ENCODE results near the gene ANKS1B. TPM values are rescaled to one million over a fixed set of nuclear protein-coding genes. Genes with fewer than 3 reads are reported as not detected.
A peak's percentile ranks its signal among the peaks of the same experiment; 100 is the strongest.

ANKS1B gene
- total RNA-seq, 8 experiments from 2014 or later = 4.4 to 49.1 (median 14.2) TPM

- Histone ChIP-seq H3K4me3 (no peak overlapping the region), H3K4me1 (replicated peaks in 1 of 2) (no peaks in the 10 kb centered on the region), H3K27ac (no peak overlapping the region)
- WGBS, 10 experiments = 14 to 100% (median 57%) methylated on average over 1 to 2 of the region's 2 CpGs; no CpG with 5 or more reads in 3 of the 10 experiments
- in situ Hi-C loops (cut with MboI; ENCODE audit: low pct_unique_long_range_greater_than_20kb in 2 of 9, low sequenced_read_pairs in 9 of 9, unreplicated experiment in 9 of 9) = no loop called here
- no peak for ATAC-seq (replicated peaks in 6 of 8)
Observed at GRCh38 chr12:98817742-98818141, 1167.0 kb downstream of the ANKS1B start.

GRCh38 chr12:98816720-98817119 is 1168.0 kb downstream of the ANKS1B start:
- Histone ChIP-seq H3K4me1 (replicated peaks in 1 of 2) (no peaks in the 10 kb centered on the region), H3K4me3 (no peak overlapping the region), H3K27ac (no peak overlapping the region)
- ATAC-seq (replicated peaks in 6 of 8) = no peak
- in situ Hi-C loops (cut with MboI; ENCODE audit: low pct_unique_long_range_greater_than_20kb in 2 of 9, low sequenced_read_pairs in 9 of 9, unreplicated experiment in 9 of 9) = no loop called here
- 0 to 100% (median 58%) methylated on average over 1 to 4 of the region's 4 CpGs; no CpG with 5 or more reads in 1 of the 10 experiments for WGBS, 10 experiments

- 31 to 100% (median 85%) methylated on average over 1 to 6 of the region's 6 CpGs for WGBS, 10 experiments
- Histone ChIP-seq H3K27ac (no peak overlapping the region), H3K4me1 (replicated peaks in 1 of 2) (no peaks in the 10 kb centered on the region), H3K4me3 (no peak overlapping the region)
- in situ Hi-C loops (cut with MboI; ENCODE audit: low pct_unique_long_range_greater_than_20kb in 2 of 9, low sequenced_read_pairs in 9 of 9, unreplicated experiment in 9 of 9) = no loop called here
- ATAC-seq (replicated peaks in 6 of 8) = no peak
Observed at GRCh38 chr12:98814254-98814653, 1170.5 kb downstream of the ANKS1B start.

GRCh38 chr12:98812225-98812624 is 1172.5 kb downstream of the ANKS1B start:
- Histone ChIP-seq H3K27ac (no peak overlapping the region), H3K4me3 (no peak overlapping the region), H3K4me1 (replicated peaks in 1 of 2) (no peaks in the 10 kb centered on the region)
- 39 to 100% (median 89%) methylated on average over 1 to 7 of the region's 7 CpGs; no CpG with 5 or more reads in 3 of the 10 experiments for WGBS, 10 experiments
- ATAC-seq (replicated peaks in 6 of 8) = no peak
- in situ Hi-C loops (cut with MboI; ENCODE audit: low pct_unique_long_range_greater_than_20kb in 2 of 9, low sequenced_read_pairs in 9 of 9, unreplicated experiment in 9 of 9) = no loop called here

GRCh38 chr12:98808243-98808875 is 1176.4 kb downstream of the ANKS1B start:
- 32 to 87% (median 58%) methylated on average over 1 to 6 of the region's 6 CpGs; no CpG with 5 or more reads in 1 of the 10 experiments for WGBS, 10 experiments
- H3K27ac ChIP-seq = no peak overlapping the region
- in situ Hi-C loops (cut with MboI; ENCODE audit: low pct_unique_long_range_greater_than_20kb in 2 of 9, low sequenced_read_pairs in 9 of 9, unreplicated experiment in 9 of 9) = no loop called here
- ATAC-seq (replicated peaks in 6 of 8) = no peak
- H3K4me3 ChIP-seq = no peak overlapping the region
- no peaks in the 10 kb centered on the region for H3K4me1 ChIP-seq (replicated peaks in 1 of 2)

- Histone ChIP-seq H3K4me1 (replicated peaks in 1 of 2) (no peaks in the 10 kb centered on the region), H3K4me3 (no peak overlapping the region), H3K27ac (no peak overlapping the region)
- ATAC-seq (replicated peaks in 6 of 8) = peak in 1 of 8 experiments; percentile 92
- 8 to 80% (median 51%) methylated on average over 1 to 2 of the region's 2 CpGs; no CpG with 5 or more reads in 2 of the 10 experiments for WGBS, 10 experiments
- in situ Hi-C loops (cut with MboI; ENCODE audit: low pct_unique_long_range_greater_than_20kb in 2 of 9, low sequenced_read_pairs in 9 of 9, unreplicated experiment in 9 of 9) = no loop called here
Observed at GRCh38 chr12:98807187-98807586, 1177.5 kb downstream of the ANKS1B start.

- in situ Hi-C loops (cut with MboI; ENCODE audit: low pct_unique_long_range_greater_than_20kb in 2 of 9, low sequenced_read_pairs in 9 of 9, unreplicated experiment in 9 of 9) = no loop called here
- H3K27ac ChIP-seq = no peak overlapping the region
- ATAC-seq (replicated peaks in 6 of 8) = no peak
- WGBS, 10 experiments = 43 to 100% (median 75%) methylated on average over 1 to 5 of the region's 6 CpGs; no CpG with 5 or more reads in 1 of the 10 experiments
- no peak overlapping the region for H3K4me3 ChIP-seq
- H3K4me1 ChIP-seq (replicated peaks in 1 of 2) = no peaks in the 10 kb centered on the region
Observed at GRCh38 chr12:98803468-98804209, 1181.1 kb downstream of the ANKS1B start.

GRCh38 chr12:98799822-98800221 is 1184.9 kb downstream of the ANKS1B start:
- Histone ChIP-seq H3K4me3 (no peak overlapping the region), H3K27ac (no peak overlapping the region), H3K4me1 (replicated peaks in 1 of 2) (no peaks in the 10 kb centered on the region)
- in situ Hi-C loops (cut with MboI; ENCODE audit: low pct_unique_long_range_greater_than_20kb in 2 of 9, low sequenced_read_pairs in 9 of 9, unreplicated experiment in 9 of 9) = no loop called here
- ATAC-seq (replicated peaks in 6 of 8) = no peak
- 20 to 100% (median 83%) methylated on average over 1 to 3 of the region's 3 CpGs; no CpG with 5 or more reads in 4 of the 10 experiments for WGBS, 10 experiments

- no peaks in the 10 kb centered on the region for H3K4me1 ChIP-seq (replicated peaks in 1 of 2)
- no peak overlapping the region for H3K27ac ChIP-seq
- ATAC-seq (replicated peaks in 6 of 8) = no peak
- in situ Hi-C loops (cut with MboI; ENCODE audit: low pct_unique_long_range_greater_than_20kb in 2 of 9, low sequenced_read_pairs in 9 of 9, unreplicated experiment in 9 of 9) = no loop called here
- 0 to 72% (median 20%) methylated on average over 1 to 2 of the region's 3 CpGs; no CpG with 5 or more reads in 6 of the 10 experiments for WGBS, 10 experiments
- H3K4me3 ChIP-seq = no peak overlapping the region
Observed at GRCh38 chr12:98799146-98799810, 1185.5 kb downstream of the ANKS1B start.

- no peak overlapping the region for H3K4me3 ChIP-seq
- no peak overlapping the region for H3K27ac ChIP-seq
- ATAC-seq (replicated peaks in 6 of 8) = no peak
- WGBS, 10 experiments = 32 to 90% (median 72%) methylated on average over 2 to 4 of the region's 4 CpGs; no CpG with 5 or more reads in 2 of the 10 experiments
- H3K4me1 ChIP-seq (replicated peaks in 1 of 2) = no peaks in the 10 kb centered on the region
- in situ Hi-C loops (cut with MboI; ENCODE audit: low pct_unique_long_range_greater_than_20kb in 2 of 9, low sequenced_read_pairs in 9 of 9, unreplicated experiment in 9 of 9) = no loop called here
Observed at GRCh38 chr12:98797200-98797599, 1187.5 kb downstream of the ANKS1B start.

GRCh38 chr12:98796745-98797144 is 1188.0 kb downstream of the ANKS1B start:
- 13 to 100% (median 84%) methylated on average over 1 of the region's 1 CpG; no CpG with 5 or more reads in 2 of the 10 experiments for WGBS, 10 experiments
- no peak overlapping the region for H3K27ac ChIP-seq
- H3K4me1 ChIP-seq (replicated peaks in 1 of 2) = no peaks in the 10 kb centered on the region
- H3K4me3 ChIP-seq = no peak overlapping the region
- no peak for ATAC-seq (replicated peaks in 6 of 8)
- in situ Hi-C loops (cut with MboI; ENCODE audit: low pct_unique_long_range_greater_than_20kb in 2 of 9, low sequenced_read_pairs in 9 of 9, unreplicated experiment in 9 of 9) = no loop called here

- in situ Hi-C loops (cut with MboI; ENCODE audit: low pct_unique_long_range_greater_than_20kb in 2 of 9, low sequenced_read_pairs in 9 of 9, unreplicated experiment in 9 of 9) = no loop called here
- Histone ChIP-seq H3K4me1 (replicated peaks in 1 of 2) (no peaks in the 10 kb centered on the region), H3K27ac (no peak overlapping the region), H3K4me3 (no peak overlapping the region)
- WGBS, 10 experiments = 13 to 100% (median 93%) methylated on average over 1 to 2 of the region's 2 CpGs; no CpG with 5 or more reads in 1 of the 10 experiments
- no peak for ATAC-seq (replicated peaks in 6 of 8)
Observed at GRCh38 chr12:98793121-98793520, 1191.6 kb downstream of the ANKS1B start.

- WGBS, 10 experiments = 67 to 100% (median 96%) methylated on average over 1 to 3 of the region's 3 CpGs; no CpG with 5 or more reads in 4 of the 10 experiments
- ATAC-seq (replicated peaks in 6 of 8) = no peak
- Histone ChIP-seq H3K4me1 (replicated peaks in 1 of 2) (no peaks in the 10 kb centered on the region), H3K4me3 (no peak overlapping the region), H3K27ac (no peak overlapping the region)
- in situ Hi-C loops (cut with MboI; ENCODE audit: low pct_unique_long_range_greater_than_20kb in 2 of 9, low sequenced_read_pairs in 9 of 9, unreplicated experiment in 9 of 9) = no loop called here
Observed at GRCh38 chr12:98791406-98791805, 1193.3 kb downstream of the ANKS1B start.

All from motor neuron (in vitro differentiated cells).